Measurements from ENCODE around the gene IFI27L1. TPM values are rescaled to one million over a fixed set of nuclear protein-coding genes. Genes with fewer than 3 reads are reported as not detected.

IFI27L1 gene
- total and polyA plus RNA-seq, 4 donors = 14.6 to 41.5 (median 19.9) TPM

- no peaks in the 10 kb centered on the region for H3K9me3 ChIP-seq (ENCODE audit: control insufficient read depth in 4 of 4, insufficient read depth in 3 of 4, low read length in 3 of 4)
- no peak overlapping the region for H3K9ac ChIP-seq (ENCODE audit: insufficient read depth in 1 of 2, low read length in 2 of 2)
- TF ChIP-seq CTCF (IDR thresholded peaks at IDR 0.05; ENCODE audit: control extremely low read depth, extremely low read depth) = no peak
- H3K4me3 ChIP-seq = no peak overlapping the region
- H3K27me3 ChIP-seq (ENCODE audit: control insufficient read depth in 3 of 3, insufficient read depth in 3 of 3, low read length in 2 of 3) = no peaks in the 10 kb centered on the region
- ATAC-seq (ENCODE audit: insufficient read depth, low FRiP score) (no peak), DNase-seq (no peak)
- WGBS, 2 donors = 89 to 98% methylated on average over 4 of the region's 4 CpGs
- H3K27ac ChIP-seq (ENCODE audit: low read depth in 1 of 2, low read length in 1 of 2) = no peak overlapping the region
- H3K36me3 ChIP-seq (ENCODE audit: control insufficient read depth in 4 of 4, insufficient read depth in 4 of 4, low read length in 4 of 4) = peaks cover 0 to 3% (median under 1%) of the 10 kb centered on the region in 4 donors
- no peaks in the 10 kb centered on the region for H3K4me1 ChIP-seq (ENCODE audit: control insufficient read depth in 5 of 5, insufficient read depth in 5 of 5, low read length in 5 of 5)
Measured at GRCh38 chr14:94097091-94097490, 16.0 kb downstream of the IFI27L1 start.

- no peak for ATAC-seq (ENCODE audit: insufficient read depth, low FRiP score)
- H3K9me3 ChIP-seq (ENCODE audit: control insufficient read depth in 4 of 4, insufficient read depth in 3 of 4, low read length in 3 of 4) = no peaks in the 10 kb centered on the region
Measured at GRCh38 chr14:94098326-94098992, 17.3 kb downstream of the IFI27L1 start.

GRCh38 chr14:94099006-94099405 is 17.9 kb downstream of the IFI27L1 start:
- no peak for TF ChIP-seq CTCF (IDR thresholded peaks at IDR 0.05; ENCODE audit: control extremely low read depth, extremely low read depth)
- Histone ChIP-seq H3K27ac (ENCODE audit: low read depth in 1 of 2, low read length in 1 of 2) (no peak overlapping the region), H3K36me3 (ENCODE audit: control insufficient read depth in 4 of 4, insufficient read depth in 4 of 4, low read length in 4 of 4) (peaks cover 0 to 3% (median under 1%) of the 10 kb centered on the region in 4 donors), H3K4me1 (ENCODE audit: control insufficient read depth in 5 of 5, insufficient read depth in 5 of 5, low read length in 5 of 5) (no peaks in the 10 kb centered on the region), H3K27me3 (ENCODE audit: control insufficient read depth in 3 of 3, insufficient read depth in 3 of 3, low read length in 2 of 3) (no peaks in the 10 kb centered on the region), H3K9ac (ENCODE audit: insufficient read depth in 1 of 2, low read length in 2 of 2) (no peak overlapping the region), H3K4me3 (no peak overlapping the region), H3K9me3 (ENCODE audit: control insufficient read depth in 4 of 4, insufficient read depth in 3 of 4, low read length in 3 of 4) (no peaks in the 10 kb centered on the region)
- no peak for ATAC-seq (ENCODE audit: insufficient read depth, low FRiP score)
- WGBS, 2 donors = 66 to 97% methylated on average over 6 of the region's 6 CpGs
- DNase-seq = no peak

More at GRCh38 chr14:94098326-94098992, 17.3 kb downstream of the IFI27L1 start:
- Histone ChIP-seq H3K36me3 (ENCODE audit: control insufficient read depth in 4 of 4, insufficient read depth in 4 of 4, low read length in 4 of 4) (peaks cover 0 to 3% (median under 1%) of the 10 kb centered on the region in 4 donors), H3K9ac (ENCODE audit: insufficient read depth in 1 of 2, low read length in 2 of 2) (no peak overlapping the region), H3K4me1 (ENCODE audit: control insufficient read depth in 5 of 5, insufficient read depth in 5 of 5, low read length in 5 of 5) (no peaks in the 10 kb centered on the region), H3K27ac (ENCODE audit: low read depth in 1 of 2, low read length in 1 of 2) (no peak overlapping the region), H3K27me3 (ENCODE audit: control insufficient read depth in 3 of 3, insufficient read depth in 3 of 3, low read length in 2 of 3) (no peaks in the 10 kb centered on the region), H3K4me3 (no peak overlapping the region)
- 63 to 73% methylated on average over 10 of the region's 10 CpGs for WGBS, 2 donors
- no peak for TF ChIP-seq CTCF (IDR thresholded peaks at IDR 0.05; ENCODE audit: control extremely low read depth, extremely low read depth)
- DNase-seq = no peak
